Ectodermal cell (in vitro differentiated cells): ENCODE results near the gene ADM2.

Experiments
- H3K27ac ChIP-seq: 2 replicates; pipeline ENCODE4 v1.7.0; 2013; ENCODE audit warnings: mild to moderate bottlenecking, low read depth, low read length; ENCODE audit not compliant: insufficient read depth, poor library complexity, severe bottlenecking
- H3K27me3 ChIP-seq: 2 replicates; pipeline ENCODE4 v1.7.0; 2013; ENCODE audit warnings: mild to moderate bottlenecking, low read length; ENCODE audit not compliant: insufficient read depth, control insufficient read depth, poor library complexity, severe bottlenecking
- H3K36me3 ChIP-seq: one replicate; pipeline ENCODE4 v1.7.0; 2013; ENCODE audit warnings: low read length; ENCODE audit not compliant: control insufficient read depth, insufficient read depth
- H3K4me1 ChIP-seq: one replicate; pipeline ENCODE4 v1.7.0; 2013; ENCODE audit warnings: low read length; ENCODE audit not compliant: control insufficient read depth, insufficient read depth
- H3K4me3 ChIP-seq: 2 replicates; pipeline ENCODE4 v1.7.0; 2013; ENCODE audit warnings: low read depth, low read length, control low read depth; ENCODE audit not compliant: insufficient read depth
- H3K9me3 ChIP-seq: 2 replicates; pipeline ENCODE4 v1.7.0; 2013; ENCODE audit warnings: mild to moderate bottlenecking, low read length, moderate library complexity; ENCODE audit not compliant: control insufficient read depth
- WGBS, 2 experiments: methylation state at CpG; one replicate each; pipeline ENCODE4 v1.1.7; 2013; ENCODE audit warnings: missing lambda C conversion rate in 2 of 2; 5-methylcytosine and 5-hydroxymethylcytosine counted together

The ADM2 gene

GRCh38 chr22:50459496-50460140, 21.7 kb upstream of the ADM2 start:
- Histone ChIP-seq H3K27ac (no peak overlapping the region), H3K27me3 (no peaks in the 10 kb centered on the region), H3K4me3 (no peak overlapping the region), H3K4me1 (no peaks in the 10 kb centered on the region), H3K36me3 (peaks cover 45% of the 10 kb centered on the region), H3K9me3 (no peaks in the 10 kb centered on the region)
- WGBS, 2 experiments: 95 to 96% methylated on average over 41 of the region's 41 CpGs

GRCh38 chr22:50460938-50461337, 20.4 kb upstream of the ADM2 start:
- no peak overlapping the region for H3K27ac ChIP-seq
- H3K27me3 ChIP-seq: no peaks in the 10 kb centered on the region
- WGBS, 2 experiments: 96 to 97% methylated on average over 17 of the region's 17 CpGs
- H3K9me3 ChIP-seq: no peaks in the 10 kb centered on the region
- no peaks in the 10 kb centered on the region for H3K4me1 ChIP-seq
- H3K36me3 ChIP-seq: peaks cover 57% of the 10 kb centered on the region
- no peak overlapping the region for H3K4me3 ChIP-seq

- H3K4me1 ChIP-seq: no peaks in the 10 kb centered on the region
- 96 to 97% methylated on average over 26 of the region's 26 CpGs for WGBS, 2 experiments
- peaks cover 63% of the 10 kb centered on the region for H3K36me3 ChIP-seq
- H3K27me3 ChIP-seq: no peaks in the 10 kb centered on the region
- H3K9me3 ChIP-seq: no peaks in the 10 kb centered on the region
- no peak overlapping the region for H3K27ac ChIP-seq
- no peak overlapping the region for H3K4me3 ChIP-seq
Measured at GRCh38 chr22:50461536-50461935, 19.8 kb upstream of the ADM2 start.

- 96 to 97% methylated on average over 30 of the region's 30 CpGs for WGBS, 2 experiments
- H3K36me3 ChIP-seq: peaks cover 63% of the 10 kb centered on the region
- no peak overlapping the region for H3K4me3 ChIP-seq
- no peaks in the 10 kb centered on the region for H3K9me3 ChIP-seq
- no peaks in the 10 kb centered on the region for H3K27me3 ChIP-seq
- no peaks in the 10 kb centered on the region for H3K4me1 ChIP-seq
- H3K27ac ChIP-seq: no peak overlapping the region
Measured at GRCh38 chr22:50461979-50462540, 19.3 kb upstream of the ADM2 start.

GRCh38 chr22:50463188-50463900, 18.0 kb upstream of the ADM2 start:
- no peak overlapping the region for H3K27ac ChIP-seq
- H3K9me3 ChIP-seq: no peaks in the 10 kb centered on the region
- H3K4me1 ChIP-seq: no peaks in the 10 kb centered on the region
- no peaks in the 10 kb centered on the region for H3K27me3 ChIP-seq
- H3K4me3 ChIP-seq: no peak overlapping the region
- 96 to 97% methylated on average over 28 of the region's 28 CpGs for WGBS, 2 experiments
- peaks cover 61% of the 10 kb centered on the region for H3K36me3 ChIP-seq

GRCh38 chr22:50464451-50464850, 16.9 kb upstream of the ADM2 start:
- Histone ChIP-seq H3K27me3 (no peaks in the 10 kb centered on the region), H3K4me3 (no peak overlapping the region), H3K4me1 (no peaks in the 10 kb centered on the region), H3K36me3 (peaks cover 59% of the 10 kb centered on the region), H3K27ac (no peak overlapping the region), H3K9me3 (no peaks in the 10 kb centered on the region)
- 94 to 95% methylated on average over 24 of the region's 24 CpGs for WGBS, 2 experiments

- Histone ChIP-seq H3K27me3 (no peaks in the 10 kb centered on the region), H3K4me3 (no peak overlapping the region), H3K27ac (no peak overlapping the region), H3K9me3 (no peaks in the 10 kb centered on the region), H3K4me1 (peaks cover 6% of the 10 kb centered on the region), H3K36me3 (peaks cover 56% of the 10 kb centered on the region)
- 95 to 96% methylated on average over 30 of the region's 30 CpGs for WGBS, 2 experiments
Measured at GRCh38 chr22:50465066-50465930, 16.0 kb upstream of the ADM2 start.

GRCh38 chr22:50467341-50467740, 14.0 kb upstream of the ADM2 start:
- 93 to 97% methylated on average over 24 of the region's 24 CpGs for WGBS, 2 experiments
- peaks cover 42% of the 10 kb centered on the region for H3K36me3 ChIP-seq
- no peaks in the 10 kb centered on the region for H3K9me3 ChIP-seq
- H3K27me3 ChIP-seq: no peaks in the 10 kb centered on the region
- H3K4me1 ChIP-seq: peaks cover 9% of the 10 kb centered on the region
- no peak overlapping the region for H3K4me3 ChIP-seq
- no peak overlapping the region for H3K27ac ChIP-seq

GRCh38 chr22:50467773-50468440, 13.4 kb upstream of the ADM2 start:
- H3K9me3 ChIP-seq: no peaks in the 10 kb centered on the region
- H3K27me3 ChIP-seq: no peaks in the 10 kb centered on the region
- H3K4me1 ChIP-seq: peaks cover 11% of the 10 kb centered on the region
- 88 to 89% methylated on average over 22 of the region's 22 CpGs for WGBS, 2 experiments
- H3K36me3 ChIP-seq: peaks cover 36% of the 10 kb centered on the region
- H3K4me3 ChIP-seq: no peak overlapping the region
- H3K27ac ChIP-seq: no peak overlapping the region
